HEK293T (cell line): ENCODE measurements around the gene FGF14.

Experiments used
- ARNT ChIP-seq: fragments of 450-650 bp; IDR thresholded peaks from 2 replicates; pipeline ENCODE4 v1.6.1; 2017; ENCODE audit warnings: mild to moderate bottlenecking
- ELF4 ChIP-seq: fragments of 450-650 bp; IDR thresholded peaks from 2 replicates; pipeline ENCODE4 v1.6.1; 2017; ENCODE audit warnings: antibody characterized with exemption
- FOXA1 ChIP-seq: fragments of 450-650 bp; IDR thresholded peaks from 2 replicates; pipeline ENCODE4 v1.6.1; 2016; ENCODE audit warnings: mild to moderate bottlenecking
- FOXM1 ChIP-seq: fragments of 450-650 bp; IDR thresholded peaks from 2 replicates; pipeline ENCODE4 v1.6.1; 2017; ENCODE audit warnings: mild to moderate bottlenecking, borderline replicate concordance
- HDGF ChIP-seq: fragments of 450-650 bp; IDR thresholded peaks from 2 replicates; pipeline ENCODE4 v1.6.1; 2017; ENCODE audit warnings: antibody characterized with exemption, borderline replicate concordance
- L3MBTL2 ChIP-seq: fragments of 450-650 bp; conservative IDR thresholded peaks from 2 replicates; pipeline ENCODE4 v1.6.1; 2016; ENCODE audit warnings: mild to moderate bottlenecking
- LEF1 ChIP-seq: fragments of 450-650 bp; IDR thresholded peaks from 2 replicates; pipeline ENCODE4 v1.6.1; 2017; ENCODE audit warnings: mild to moderate bottlenecking, borderline replicate concordance
- NFRKB ChIP-seq: fragments of 450-650 bp; IDR thresholded peaks from 2 replicates; pipeline ENCODE4 v1.6.1; 2016; ENCODE audit warnings: mild to moderate bottlenecking, moderate library complexity
- SP1 ChIP-seq: fragments of 450-650 bp; IDR thresholded peaks from 2 replicates; pipeline ENCODE4 v1.6.1; 2017
- SUZ12 ChIP-seq: fragments of 450-650 bp; IDR thresholded peaks from 2 replicates; pipeline ENCODE4 v1.6.1; 2016; ENCODE audit warnings: mild to moderate bottlenecking
- TARDBP ChIP-seq: fragments of 450-650 bp; IDR thresholded peaks from 2 replicates; pipeline ENCODE4 v1.6.1; 2016
- ZNF384 ChIP-seq: fragments of 450-650 bp; IDR thresholded peaks from 2 replicates; pipeline ENCODE4 v1.6.1; 2016

GRCh38 chr13:102359264-102359663 is 42.6 kb downstream of the FGF14 start:
- TF ChIP-seq HDGF, result no peak
- no peak for TF ChIP-seq TARDBP
- TF ChIP-seq SP1, result no peak
- TF ChIP-seq FOXM1, result no peak
- TF ChIP-seq L3MBTL2, result no peak
- TF ChIP-seq ELF4, result no peak
- no peak for TF ChIP-seq ARNT
- no peak for TF ChIP-seq SUZ12
- TF ChIP-seq LEF1, result no peak
- TF ChIP-seq ZNF384, result no peak
- TF ChIP-seq FOXA1, result no peak
- no peak for TF ChIP-seq NFRKB
